Endothelial cell of umbilical vein (primary cell): ENCODE measurements around the gene SEMA3A. TPM values are rescaled to one million over a fixed set of nuclear protein-coding genes. Genes with fewer than 3 reads are reported as not detected.

Experiments used
- BruUV-seq: library from RNA; stranded (reverse); fragments of 400-500 nt; replicated peaks from 2 replicates; lab custom pipeline; 2021; lab: Mats Ljungman, UMichigan
- CTCF ChIA-PET: fragments of 300-600, 350-600 bp; sonication (Branson Sonifier 250); formaldehyde crosslinking; loops from one replicate; lab custom pipeline; 2021; ENCODE audit warnings: antibody characterized with exemption, inconsistent platforms; lab: Charles Lee
- POLR2A ChIA-PET: fragments of 300-600, 350-600 bp; sonication (Branson Sonifier 250); formaldehyde crosslinking; loops from one replicate; lab custom pipeline; 2021; ENCODE audit warnings: antibody characterized with exemption, inconsistent platforms; lab: Charles Lee
- DNase-seq: peaks from one replicate; pipeline ENCODE4 v3.0.0-alpha.2; 2011; ENCODE audit warnings: low read depth, low spot score
- FAIRE-seq: peaks from 2 replicates; lab custom pipeline; 2011; peaks lifted over from hg19 to GRCh38; lab: Jason Lieb, UNC
- H2AFZ ChIP-seq: 2 replicates; pipeline ENCODE4 v1.6.0; 2012; ENCODE audit warnings: low read depth, low read length, control low read depth, inconsistent platforms
- H3K27ac ChIP-seq: 2 replicates; pipeline ENCODE4 v1.5.1; 2011; ENCODE audit warnings: low read depth, mild to moderate bottlenecking, control low read depth, low read length, moderate library complexity; ENCODE audit not compliant: insufficient read depth
- H3K27me3 ChIP-seq, 2 experiments: 2 replicates each; pipeline versions ENCODE4 v1.6.0 to v1.6.1; 2011; ENCODE audit warnings: low read length in 2 of 2, mixed read lengths in 1 of 2; ENCODE audit not compliant: control insufficient read depth in 2 of 2, insufficient read depth in 2 of 2
- H3K36me3 ChIP-seq, 2 experiments: 2 replicates in 1 of 2; 3 replicates in 1 of 2; pipeline ENCODE4 v1.5.1; 2011; ENCODE audit warnings: low read length in 2 of 2, mild to moderate bottlenecking in 1 of 2, moderate library complexity in 1 of 2; ENCODE audit not compliant: control insufficient read depth in 2 of 2, insufficient read depth in 2 of 2; ENCODE audit errors: extremely low read depth in 1 of 2
- H3K4me1 ChIP-seq: 3 replicates; pipeline ENCODE4 v1.5.1; 2011; ENCODE audit warnings: mild to moderate bottlenecking, low read length; ENCODE audit not compliant: control insufficient read depth, insufficient read depth; ENCODE audit errors: extremely low read depth
- H3K4me2 ChIP-seq: 2 replicates; pipeline ENCODE4 v1.6.1; 2011; ENCODE audit warnings: low read length, control low read depth, mixed read lengths; ENCODE audit not compliant: insufficient read depth
- H3K4me3 ChIP-seq, 3 experiments: fragments of 200-600 bp in 1 of 3; sonication (generic), shearing (Covaris generic) in 1 of 3; replicated peaks in 1 of 3; 2 replicates each; pipeline ENCODE4 v1.5.1; 2011 to 2016; ENCODE audit warnings: control low read depth in 3 of 3, low read length in 3 of 3, mild to moderate bottlenecking in 2 of 3, inconsistent platforms in 1 of 3, low read depth in 1 of 3, moderate library complexity in 1 of 3; ENCODE audit not compliant: insufficient read depth in 1 of 3
- H3K79me2 ChIP-seq: 2 replicates; pipeline ENCODE4 v1.6.0; 2012; ENCODE audit warnings: low read length, inconsistent platforms; ENCODE audit not compliant: control insufficient read depth, insufficient read depth
- H3K9ac ChIP-seq: replicated peaks from 2 replicates; pipeline ENCODE3; 2011; ENCODE audit warnings: low read length, control low read depth; ENCODE audit not compliant: insufficient read depth; ENCODE audit errors: extremely low read depth
- H3K9me1 ChIP-seq: replicated peaks from 3 replicates; pipeline ENCODE4 v1.6.0; 2011; ENCODE audit warnings: mild to moderate bottlenecking, low read length; ENCODE audit not compliant: control insufficient read depth, insufficient read depth; ENCODE audit errors: extremely low read depth
- H3K9me3 ChIP-seq: replicated peaks from 2 replicates; pipeline ENCODE4 v1.5.1; 2012; ENCODE audit warnings: low read length, inconsistent platforms; ENCODE audit not compliant: control insufficient read depth, insufficient read depth
- H4K20me1 ChIP-seq: replicated peaks from 2 replicates; pipeline ENCODE3; 2011; ENCODE audit warnings: mild to moderate bottlenecking, low read length; ENCODE audit not compliant: control insufficient read depth, insufficient read depth; ENCODE audit errors: extremely low read depth
- EZH2 ChIP-seq: IDR thresholded peaks from 2 replicates; pipeline ENCODE4 v1.6.1; 2012; ENCODE audit warnings: borderline replicate concordance, low read depth, mild to moderate bottlenecking, moderate library complexity, low read length, inconsistent platforms; ENCODE audit not compliant: severe bottlenecking
- FOS ChIP-seq: IDR thresholded peaks from 2 replicates; pipeline ENCODE4 v1.6.1; 2011; ENCODE audit warnings: mild to moderate bottlenecking, low read length, moderate library complexity, borderline replicate concordance; ENCODE audit not compliant: insufficient read depth
- GATA2 ChIP-seq: IDR thresholded peaks from 2 replicates; pipeline ENCODE4 v1.7.0; 2011; ENCODE audit warnings: low read depth, mild to moderate bottlenecking, moderate library complexity, mixed read lengths, low read length; ENCODE audit not compliant: insufficient read length, insufficient read depth
- JUN ChIP-seq: IDR thresholded peaks from 2 replicates; pipeline ENCODE4 v1.6.1; 2011; ENCODE audit warnings: borderline replicate concordance, low read depth; ENCODE audit not compliant: insufficient read length, insufficient read depth
- MAX ChIP-seq: IDR thresholded peaks from 2 replicates; pipeline ENCODE4 v1.6.1; 2011; ENCODE audit not compliant: insufficient read depth, insufficient read length
- MYC ChIP-seq: IDR thresholded peaks from one replicate; pipeline ENCODE4 v1.6.1; 2011; ENCODE audit warnings: mild to moderate bottlenecking, low read depth, low read length
- POLR2A ChIP-seq: IDR thresholded peaks from 2 replicates; pipeline ENCODE4 v1.6.1; 2012; ENCODE audit warnings: low read depth, mild to moderate bottlenecking, control low read depth, low read length
- POLR2AphosphoS5 ChIP-seq: IDR thresholded peaks from 2 replicates; pipeline ENCODE4 v1.6.1; 2012; ENCODE audit warnings: low read depth, mild to moderate bottlenecking, control low read depth, low read length, moderate library complexity; ENCODE audit not compliant: insufficient read depth
- dilution Hi-C: fragments of 300-500 bp; cut with MboI; formaldehyde crosslinking; loops from one replicate; pipeline ENCODE4 v1.15.0; 2019; ENCODE audit warnings: low sequenced_read_pairs; ENCODE audit not compliant: extremely low pct_ligation_motif_present
- intact Hi-C: fragments of 100-400 bp; cut with micrococcal nuclease; formaldehyde crosslinking; loops from one replicate; pipeline ENCODE4 v1.10.0; 2022
- polyA plus RNA-seq, 4 experiments: library from polyadenylated mRNA; depleted of rRNA in 3 of 4; stranded (reverse) in 3 of 4; unstranded in 1 of 4; fragments of >200 nt; gene quantifications; 2 replicates each; pipeline versions ENCODE4 v1.2.1 to v1.2.3, GENCODE V29; 2011 to 2012; ENCODE audit warnings: missing spikeins in 1 of 4
- total RNA-seq: library from RNA; stranded (reverse); gene quantifications from 2 replicates; pipeline ENCODE4 v1.2.3, GENCODE V29; 2021
- TF ChIP-seq, protein P1 (sequence below), 2 donors: IDR thresholded peaks; 1 replicate in 1 of 2; 2 replicates in 1 of 2; pipeline ENCODE4 v1.5.1; 2011; ENCODE audit warnings: low read length in 2 of 2, mild to moderate bottlenecking in 2 of 2, moderate library complexity in 2 of 2, control low read depth in 1 of 2, inconsistent platforms in 1 of 2, low read depth in 1 of 2; ENCODE audit not compliant: insufficient read depth in 1 of 2; ENCODE audit errors: extremely low read depth in 1 of 2

The SEMA3A gene
- total and polyA plus RNA-seq, 2 donors (not counting 3 experiments of a cell fraction or from before 2014, with no cell fraction given), result 0.68 to 1.2 TPM

DNA sequence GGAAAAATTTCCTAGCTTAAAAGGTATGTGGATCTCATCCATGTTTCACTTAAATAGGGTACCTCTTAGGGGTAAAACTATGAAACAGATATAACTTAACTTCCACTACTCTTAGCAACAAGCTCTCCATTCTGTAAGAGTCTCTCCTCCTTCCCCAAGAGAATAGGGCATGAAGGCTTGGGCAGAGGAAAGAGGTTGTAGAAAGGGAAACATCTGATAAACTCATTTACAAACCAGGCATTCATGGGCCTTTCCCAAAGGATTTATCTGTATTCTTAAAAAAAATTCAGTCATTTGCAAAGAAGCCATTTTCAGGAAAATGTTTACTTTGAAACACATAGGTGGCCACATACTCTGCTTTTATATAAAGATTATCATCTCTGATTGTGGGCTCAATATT, 82.7 kb downstream of the SEMA3A start:
- Histone ChIP-seq H3K79me2 (no peaks in the 10 kb centered on the region), H3K4me3 (no peak overlapping the region), H3K27me3 (no peaks in the 10 kb centered on the region), H2AFZ (no peak overlapping the region), H3K9me3 (no peaks in the 10 kb centered on the region), H3K36me3 (no peaks in the 10 kb centered on the region), H4K20me1 (no peaks in the 10 kb centered on the region), H3K27ac (no peak overlapping the region), H3K9ac (no peak overlapping the region), H3K4me1 (peaks cover 25% of the 10 kb centered on the region), H3K9me1 (no peaks in the 10 kb centered on the region), H3K4me2 (no peak overlapping the region)
- dilution Hi-C loops (no loop called here), intact Hi-C loops (loop anchor here (2.0 to 5.0 kb wide), 4 partner anchors 51 to 190 kb away; no protein-coding TSS in a partner anchor)
- BruUV-seq, result no TSS peak
- no peak for DNase-seq
- TF ChIP-seq JUN (no peak), FOS (no peak), POLR2AphosphoS5 (no peak), EZH2 (no peak), MAX (no peak), POLR2A (no peak), GATA2 (no peak), MYC (no peak)
- TF ChIP-seq, protein P1, sequence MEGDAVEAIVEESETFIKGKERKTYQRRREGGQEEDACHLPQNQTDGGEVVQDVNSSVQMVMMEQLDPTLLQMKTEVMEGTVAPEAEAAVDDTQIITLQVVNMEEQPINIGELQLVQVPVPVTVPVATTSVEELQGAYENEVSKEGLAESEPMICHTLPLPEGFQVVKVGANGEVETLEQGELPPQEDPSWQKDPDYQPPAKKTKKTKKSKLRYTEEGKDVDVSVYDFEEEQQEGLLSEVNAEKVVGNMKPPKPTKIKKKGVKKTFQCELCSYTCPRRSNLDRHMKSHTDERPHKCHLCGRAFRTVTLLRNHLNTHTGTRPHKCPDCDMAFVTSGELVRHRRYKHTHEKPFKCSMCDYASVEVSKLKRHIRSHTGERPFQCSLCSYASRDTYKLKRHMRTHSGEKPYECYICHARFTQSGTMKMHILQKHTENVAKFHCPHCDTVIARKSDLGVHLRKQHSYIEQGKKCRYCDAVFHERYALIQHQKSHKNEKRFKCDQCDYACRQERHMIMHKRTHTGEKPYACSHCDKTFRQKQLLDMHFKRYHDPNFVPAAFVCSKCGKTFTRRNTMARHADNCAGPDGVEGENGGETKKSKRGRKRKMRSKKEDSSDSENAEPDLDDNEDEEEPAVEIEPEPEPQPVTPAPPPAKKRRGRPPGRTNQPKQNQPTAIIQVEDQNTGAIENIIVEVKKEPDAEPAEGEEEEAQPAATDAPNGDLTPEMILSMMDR (IDR thresholded peaks at IDR 0.05; ENCODE audit: extremely low read depth in 1 of 2, insufficient read depth in 1 of 2, low read depth in 1 of 2, low read length in 2 of 2), result no peak
- POLR2A ChIA-PET, result no interaction called here
- CTCF ChIA-PET, result no interaction called here
- FAIRE-seq, result no peak
